Right ventricle myocardium superior (tissue), 1 donor: Measurements from ENCODE around the gene PLEKHG4B. TPM values are rescaled to one million over a fixed set of nuclear protein-coding genes. Genes with fewer than 3 reads are reported as not detected.
"Not testable (repeated sequence)": the region's sequence is repeated elsewhere in the genome, so short reads cannot be mapped to it uniquely, and the experiment has no call there.

Experiments used
- ATAC-seq: fragments of 200-7000 bp; cut with Tn5 transposase; one replicate; pipeline ENCODE4 v1.9.1; 2020; ENCODE audit warnings: mild to moderate bottlenecking; ENCODE audit not compliant: poor library complexity
- DNase-seq: peaks from one replicate; pipeline ENCODE4 v3.0.0-alpha.2; 2020
- intact Hi-C: fragments of 100-400 bp; cut with DNase I; formaldehyde crosslinking; loops from one replicate; pipeline ENCODE4 v1.11.2; 2022
- total RNA-seq: library from RNA; stranded (reverse); fragmentation: NEBNext Ultra II Directional; extraction: Animal tissue kit (Norgen Biotek cat#: 25700); gene quantifications from one replicate; pipeline ENCODE4 v1.2.1, GENCODE V29; 2021
- donor health status: DM: no; HTN: yes; CAD: no; lungs with severe emphysema.

The PLEKHG4B gene
- total RNA-seq, 1 donor from 2014 or later, result not detected

- intact Hi-C loops, result no loop called here
- ATAC-seq (no peak), DNase-seq (no peak)
Observed at GRCh38 chr5:200985-201384, 109.0 kb downstream of the PLEKHG4B start.

- intact Hi-C loops, result no loop called here
- DNase-seq, result no peak
- no peak for ATAC-seq
Observed at GRCh38 chr5:201672-202071, 109.7 kb downstream of the PLEKHG4B start.

DNA sequence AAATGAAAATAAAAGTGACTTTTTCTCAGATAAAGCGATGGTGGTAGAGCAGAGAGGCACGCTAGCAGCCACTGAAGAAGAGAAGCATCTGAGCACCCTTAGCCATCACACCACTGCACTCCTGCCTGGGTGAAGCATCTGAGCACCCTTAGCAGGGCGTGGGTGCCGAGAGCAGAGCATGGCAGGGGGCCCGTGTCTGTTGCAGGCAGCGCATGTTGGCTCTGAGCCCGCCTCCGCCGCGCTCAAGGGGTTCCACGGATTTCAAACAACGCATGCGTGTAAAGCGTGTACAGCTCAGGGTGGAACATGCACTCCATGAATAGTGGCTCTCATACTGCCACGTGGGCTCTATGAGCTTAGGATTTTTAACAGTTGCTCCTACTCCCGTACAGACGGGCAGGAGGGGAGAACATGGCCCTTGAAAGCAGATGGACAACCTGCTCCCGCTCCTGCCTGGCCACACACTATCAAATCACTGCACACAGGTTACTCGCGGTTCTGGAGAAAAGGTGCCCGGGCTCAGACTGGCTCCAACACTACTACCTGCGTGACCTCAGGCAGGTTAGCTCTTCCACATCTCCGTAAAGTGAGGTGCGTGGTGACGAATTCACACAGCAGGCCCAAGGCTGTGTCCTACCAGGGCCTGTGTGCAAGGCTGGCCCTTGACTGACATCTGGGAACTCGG is 111.4 kb downstream of the PLEKHG4B start:
- intact Hi-C loops, result no loop called here
- no peak for DNase-seq

GRCh38 chr5:204001-204400 is 112.0 kb downstream of the PLEKHG4B start:
- intact Hi-C loops, result no loop called here
- ATAC-seq (no peak), DNase-seq (no peak)

More for the DNA sequence above, 111.4 kb downstream of the PLEKHG4B start:
- no peak for ATAC-seq

DNA sequence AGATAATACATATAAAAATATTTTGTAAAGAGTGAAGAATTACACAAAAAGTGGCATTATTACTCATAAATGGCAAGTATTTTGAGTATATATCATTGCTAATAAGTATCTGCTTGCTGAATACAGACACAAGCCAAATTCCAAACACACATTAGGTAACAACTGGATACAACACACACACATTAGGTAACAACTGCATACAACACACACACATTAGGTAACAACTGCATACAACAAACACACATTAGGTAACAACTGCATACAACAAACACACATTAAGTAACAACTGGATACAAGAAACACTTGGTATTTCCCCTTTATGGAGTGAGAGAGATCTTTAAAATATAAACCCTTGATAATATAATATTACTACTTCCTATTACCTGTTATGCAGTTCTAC is 112.5 kb downstream of the PLEKHG4B start:
- ATAC-seq, result no peak
- intact Hi-C loops, result no loop called here
- no peak for DNase-seq

- no peak for ATAC-seq
- intact Hi-C loops, result no loop called here
- DNase-seq, result no peak
Observed at GRCh38 chr5:204966-205670, 113.2 kb downstream of the PLEKHG4B start.

- ATAC-seq (peak; percentile 92), DNase-seq (no peak)
- intact Hi-C loops, result no loop called here
Observed at GRCh38 chr5:206406-206805, 114.4 kb downstream of the PLEKHG4B start.

- intact Hi-C loops, result no loop called here
- peak; percentile 65 for ATAC-seq
- no peak for DNase-seq
Observed at GRCh38 chr5:206927-207536, 115.1 kb downstream of the PLEKHG4B start.

DNA sequence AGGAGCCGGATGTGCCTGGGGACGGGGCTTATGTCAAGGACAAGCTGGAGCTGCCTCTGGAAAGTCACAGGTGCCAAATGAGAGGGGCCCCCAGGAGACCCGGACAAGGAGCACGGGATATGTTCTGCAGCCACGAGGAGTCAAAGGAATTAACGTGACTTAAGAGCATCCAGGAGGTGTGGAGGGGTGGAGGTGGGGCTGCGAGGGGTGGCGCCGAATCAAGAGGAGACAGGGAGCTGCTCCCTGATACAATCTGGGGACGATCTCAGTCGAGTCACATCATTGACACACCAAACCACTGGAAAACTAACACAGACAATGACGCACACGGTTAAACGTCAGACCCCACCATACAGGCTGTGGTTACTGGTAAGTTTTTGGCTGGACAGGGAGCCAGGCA is 115.6 kb downstream of the PLEKHG4B start:
- ATAC-seq (peak; percentile 7), DNase-seq (no peak)
- intact Hi-C loops, result no loop called here

DNA sequence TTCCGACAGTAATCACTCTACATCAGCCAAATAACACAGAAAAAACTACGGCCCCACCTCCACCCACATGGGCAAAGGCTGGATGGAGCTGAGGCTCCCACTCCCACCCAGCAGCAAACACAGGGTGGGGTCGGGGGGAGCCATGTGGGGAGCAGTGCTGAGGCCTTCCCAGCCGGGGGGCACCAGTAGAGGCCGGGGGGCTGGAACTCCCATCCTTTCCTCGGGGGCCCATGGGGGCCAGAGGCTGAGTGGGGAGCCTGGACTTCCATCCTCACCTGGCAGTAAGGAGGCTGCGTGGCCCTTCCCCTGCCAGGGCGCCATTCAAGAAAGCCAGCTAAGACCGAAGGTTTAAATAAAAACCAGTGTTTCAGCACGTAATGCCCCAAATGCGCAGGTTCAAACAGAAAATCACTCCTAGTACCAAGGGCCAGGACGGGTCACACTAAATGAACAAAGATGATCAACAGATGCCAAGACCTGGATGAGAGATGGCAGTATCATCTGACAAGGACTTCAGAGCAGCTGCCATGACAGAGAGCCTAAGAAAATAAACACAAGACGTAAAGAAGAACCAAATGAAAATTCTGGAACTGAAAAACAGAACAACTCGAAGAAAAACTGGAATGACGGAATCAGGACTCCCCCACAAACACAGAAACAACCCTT is 116.6 kb downstream of the PLEKHG4B start:
- ATAC-seq, result no peak
- intact Hi-C loops, result no loop called here
- no peak for DNase-seq

- ATAC-seq, result no peak
Observed at GRCh38 chr5:213803-214395, 121.9 kb downstream of the PLEKHG4B start.

GRCh38 chr5:215256-215655 is 123.3 kb downstream of the PLEKHG4B start:
- ATAC-seq, intact Hi-C loops: not testable (repeated sequence)

More at GRCh38 chr5:213803-214395, 121.9 kb downstream of the PLEKHG4B start:
- intact Hi-C loops, result no loop called here
- DNase-seq, result no peak

DNA sequence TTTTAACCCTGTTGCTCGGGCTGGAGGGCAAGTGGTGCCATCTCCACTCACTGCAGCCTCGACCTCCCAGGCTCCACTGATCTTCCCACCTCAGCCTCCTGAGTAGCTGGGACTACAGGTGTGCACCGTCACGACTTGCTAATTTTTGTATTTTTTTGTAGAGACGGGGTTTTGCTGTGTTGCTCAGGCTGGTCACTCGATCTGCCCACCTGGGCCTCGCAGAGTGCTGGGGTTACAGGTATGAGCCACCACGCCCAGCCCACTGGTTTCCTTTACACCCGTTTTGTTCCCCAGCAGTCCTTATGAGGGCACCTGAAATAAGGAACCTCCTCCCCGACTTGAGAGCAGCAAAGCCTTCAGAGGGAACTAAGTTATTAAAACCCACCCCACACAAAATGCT is 124.1 kb downstream of the PLEKHG4B start:
- DNase-seq, intact Hi-C loops, ATAC-seq: not testable (repeated sequence)

More at GRCh38 chr5:215256-215655, 123.3 kb downstream of the PLEKHG4B start:
- not testable (repeated sequence) for DNase-seq

DNA sequence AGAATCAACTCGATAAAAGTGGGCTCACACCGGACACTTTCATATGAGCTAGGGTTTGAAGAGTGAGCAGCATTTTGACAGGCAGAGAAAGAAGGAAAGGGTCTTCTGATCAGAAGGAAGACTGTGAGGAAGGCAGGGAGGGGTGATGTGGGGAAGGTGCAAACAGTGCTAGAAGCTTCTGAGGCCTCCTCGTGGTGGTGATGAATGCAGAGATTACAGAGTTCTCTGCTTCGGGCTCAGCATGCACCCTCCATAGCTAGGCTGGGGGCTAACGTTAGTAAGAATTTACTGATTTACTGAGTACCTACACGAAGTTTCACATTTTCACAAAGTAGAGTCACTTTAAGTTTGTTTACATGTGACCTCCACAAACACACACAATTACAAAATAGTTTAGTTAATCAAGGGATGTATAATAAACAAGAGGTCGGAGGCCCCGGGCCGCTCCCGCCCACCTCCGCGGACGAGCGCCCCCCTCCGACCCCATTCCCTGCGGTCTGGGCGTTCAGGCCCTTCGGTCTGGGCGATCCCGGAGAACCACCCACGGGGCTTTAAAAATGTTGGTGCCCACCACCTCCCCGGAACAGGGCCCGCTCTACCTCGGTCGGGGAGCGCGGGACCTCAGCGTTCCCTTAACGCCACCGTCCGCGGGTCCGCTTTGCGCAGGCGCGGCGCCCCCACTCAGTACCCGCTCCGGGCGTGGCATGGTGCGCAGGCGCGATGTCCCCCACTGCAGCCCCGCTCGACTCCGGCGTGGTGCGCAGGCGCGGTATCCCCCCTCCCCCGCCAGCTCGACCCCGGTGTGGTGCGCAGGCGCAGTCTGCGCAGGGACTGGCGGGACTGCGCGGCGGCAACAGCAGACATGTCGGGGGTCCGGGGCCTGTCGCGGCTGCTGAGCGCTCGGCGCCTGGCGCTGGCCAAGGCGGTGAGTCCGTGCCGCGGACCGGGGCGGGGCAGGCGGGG is 125.8 kb downstream of the PLEKHG4B start, which contains the start of the genes CCDC127 and SDHA:
TSS of gene CCDC127 (minus strand) at position 660 of the 963 bp plus-strand sequence. CDS start 1,304 bp downstream, outside the sequence.
TSS of gene SDHA (plus strand) at position 827 of the 963 bp plus-strand sequence. CDS start at position 863, 36 bp downstream.
- intact Hi-C loops, result not testable (repeated sequence)
- ATAC-seq, result peak; percentile 96
- peak; percentile 99 for DNase-seq

DNA sequence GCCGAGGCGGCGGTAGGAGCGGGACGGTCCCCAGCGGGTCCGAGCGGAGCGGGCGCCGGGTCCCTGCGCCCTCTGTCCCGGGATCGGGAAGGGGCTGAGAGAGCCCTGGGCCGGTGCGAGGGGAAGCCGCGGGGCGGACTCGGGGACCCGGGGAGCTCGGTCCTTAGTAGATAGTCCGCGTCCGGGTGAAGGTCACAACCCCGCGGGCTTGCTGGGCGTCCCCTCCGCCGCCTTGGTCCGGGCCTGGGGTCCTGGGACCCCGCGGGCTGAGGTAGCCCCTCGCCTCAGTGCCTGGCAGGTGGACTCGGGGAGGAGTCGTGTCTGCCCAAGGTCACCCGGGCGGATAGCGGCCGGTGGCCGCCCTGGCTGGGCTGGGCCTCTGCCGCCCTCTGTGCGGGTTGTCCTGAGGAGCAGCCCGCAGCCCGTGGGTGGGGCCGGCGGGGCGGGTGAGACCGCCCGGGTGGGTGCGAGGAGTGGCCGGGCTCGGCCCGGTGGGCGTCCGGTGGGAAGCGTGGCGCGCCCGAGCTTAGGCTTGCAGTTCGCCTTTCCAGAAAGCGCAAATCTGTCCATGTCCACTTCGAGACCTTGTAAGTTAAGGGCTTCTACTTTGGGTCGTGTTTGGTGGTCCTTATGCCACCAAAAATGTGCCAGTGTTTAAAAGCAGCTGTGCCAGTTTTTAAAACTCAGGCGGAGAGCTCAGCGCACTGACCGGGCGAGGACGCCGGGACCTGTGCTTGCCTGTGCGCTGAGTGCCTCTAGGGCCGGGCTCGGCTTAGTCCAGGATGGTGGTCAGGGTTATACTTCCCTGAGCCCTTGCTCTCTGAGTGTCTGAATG is 126.7 kb downstream of the PLEKHG4B start:
- peak; percentile 61 for DNase-seq
- peak; percentile 69 for ATAC-seq
- intact Hi-C loops, result no loop called here

DNA sequence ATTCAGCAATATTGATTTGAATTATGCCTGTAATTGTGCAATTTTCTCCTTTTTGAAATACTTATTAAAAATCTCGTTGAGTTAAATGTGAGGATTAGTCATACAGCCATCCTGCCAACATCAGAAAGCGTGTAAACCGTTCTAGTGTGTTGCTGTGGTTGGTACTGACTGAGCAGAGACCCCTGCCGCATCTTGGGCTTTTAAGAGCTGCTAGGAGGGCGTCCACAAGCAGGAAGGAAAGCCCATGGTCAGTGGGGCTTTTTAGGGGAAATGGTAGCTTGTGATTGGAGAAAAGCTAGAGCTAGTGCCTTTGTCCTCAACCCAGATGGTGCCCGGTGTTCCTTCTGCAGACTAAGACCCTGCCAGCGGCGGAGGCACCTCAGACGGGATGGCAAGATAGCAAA is 127.5 kb downstream of the PLEKHG4B start:
- DNase-seq, result no peak
- ATAC-seq, result no peak
- intact Hi-C loops, result no loop called here

DNA sequence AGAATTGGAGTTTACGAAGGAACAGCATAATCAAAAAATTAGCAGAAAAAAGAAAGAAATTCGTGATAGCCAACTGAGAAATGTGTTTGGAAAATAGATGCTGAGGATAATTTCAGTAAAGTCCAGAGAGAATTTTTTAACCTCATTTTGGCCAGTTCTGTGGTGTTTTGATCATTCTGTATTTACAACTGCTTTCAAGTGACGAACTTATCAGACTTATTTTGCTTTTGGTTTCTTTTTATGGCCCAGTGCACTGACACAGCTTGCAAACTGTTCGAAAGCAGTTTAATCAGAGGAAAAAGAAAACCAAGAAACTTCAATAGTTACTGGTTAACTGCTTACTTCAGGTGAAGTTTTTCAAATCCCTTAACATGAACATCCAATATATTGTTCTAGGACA is 128.0 kb downstream of the PLEKHG4B start:
- intact Hi-C loops, result no loop called here
- ATAC-seq (no peak), DNase-seq (no peak)
